Esophagus squamous epithelium (tissue), 4 donors: ENCODE data around the gene ATP2B3.

ENCODE experiments used
- POLR2A ChIP-seq, 4 donors: fragments of 450-650 bp; IDR thresholded peaks; one replicate each; pipeline ENCODE4 v1.6.1; 2017; ENCODE audit warnings: antibody characterized with exemption in 4 of 4, mild to moderate bottlenecking in 4 of 4, moderate library complexity in 3 of 4
- TF ChIP-seq, protein P1 (sequence below), 6 experiments: fragments of 450-650 bp in 4 of 6; fragments of 200-600 bp in 2 of 6; sonication (generic) in 2 of 6; IDR thresholded peaks; one replicate each; pipeline ENCODE4 v1.5.1; 2016 to 2019; ENCODE audit warnings: antibody characterized with exemption in 6 of 6, mild to moderate bottlenecking in 4 of 6, moderate library complexity in 4 of 6

DNA sequence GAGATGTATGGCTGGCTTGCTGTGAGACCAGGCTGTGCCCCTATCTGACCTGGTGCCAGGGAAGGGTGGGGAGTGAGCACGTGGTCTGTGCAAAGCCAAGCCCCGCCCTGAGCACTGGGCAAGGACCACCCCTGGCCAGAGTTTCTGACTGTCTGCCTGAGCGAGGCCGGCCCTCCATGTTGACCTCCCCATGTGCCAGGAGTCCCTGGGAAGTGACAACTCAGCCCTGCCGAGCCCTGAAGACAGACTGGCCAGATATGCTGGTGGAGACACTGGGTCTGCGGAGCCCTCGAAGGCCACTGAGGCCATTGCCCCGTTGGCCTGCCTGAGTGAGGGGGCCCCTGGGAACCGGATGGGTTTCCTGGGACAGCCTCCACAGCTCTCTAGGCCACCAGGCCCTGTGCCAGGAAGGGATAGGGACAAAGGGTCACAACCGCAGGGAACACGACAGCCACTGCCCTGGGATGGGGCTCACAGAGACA is 29.8 kb upstream of the ATP2B3 start:
- TF ChIP-seq, protein P1, sequence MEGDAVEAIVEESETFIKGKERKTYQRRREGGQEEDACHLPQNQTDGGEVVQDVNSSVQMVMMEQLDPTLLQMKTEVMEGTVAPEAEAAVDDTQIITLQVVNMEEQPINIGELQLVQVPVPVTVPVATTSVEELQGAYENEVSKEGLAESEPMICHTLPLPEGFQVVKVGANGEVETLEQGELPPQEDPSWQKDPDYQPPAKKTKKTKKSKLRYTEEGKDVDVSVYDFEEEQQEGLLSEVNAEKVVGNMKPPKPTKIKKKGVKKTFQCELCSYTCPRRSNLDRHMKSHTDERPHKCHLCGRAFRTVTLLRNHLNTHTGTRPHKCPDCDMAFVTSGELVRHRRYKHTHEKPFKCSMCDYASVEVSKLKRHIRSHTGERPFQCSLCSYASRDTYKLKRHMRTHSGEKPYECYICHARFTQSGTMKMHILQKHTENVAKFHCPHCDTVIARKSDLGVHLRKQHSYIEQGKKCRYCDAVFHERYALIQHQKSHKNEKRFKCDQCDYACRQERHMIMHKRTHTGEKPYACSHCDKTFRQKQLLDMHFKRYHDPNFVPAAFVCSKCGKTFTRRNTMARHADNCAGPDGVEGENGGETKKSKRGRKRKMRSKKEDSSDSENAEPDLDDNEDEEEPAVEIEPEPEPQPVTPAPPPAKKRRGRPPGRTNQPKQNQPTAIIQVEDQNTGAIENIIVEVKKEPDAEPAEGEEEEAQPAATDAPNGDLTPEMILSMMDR (IDR thresholded peaks at IDR 0.05), result no peak
- no peak for TF ChIP-seq POLR2A (IDR thresholded peaks at IDR 0.05)
